ENCODE measurements around the gene PEX10.

Gene PEX10

DNA sequence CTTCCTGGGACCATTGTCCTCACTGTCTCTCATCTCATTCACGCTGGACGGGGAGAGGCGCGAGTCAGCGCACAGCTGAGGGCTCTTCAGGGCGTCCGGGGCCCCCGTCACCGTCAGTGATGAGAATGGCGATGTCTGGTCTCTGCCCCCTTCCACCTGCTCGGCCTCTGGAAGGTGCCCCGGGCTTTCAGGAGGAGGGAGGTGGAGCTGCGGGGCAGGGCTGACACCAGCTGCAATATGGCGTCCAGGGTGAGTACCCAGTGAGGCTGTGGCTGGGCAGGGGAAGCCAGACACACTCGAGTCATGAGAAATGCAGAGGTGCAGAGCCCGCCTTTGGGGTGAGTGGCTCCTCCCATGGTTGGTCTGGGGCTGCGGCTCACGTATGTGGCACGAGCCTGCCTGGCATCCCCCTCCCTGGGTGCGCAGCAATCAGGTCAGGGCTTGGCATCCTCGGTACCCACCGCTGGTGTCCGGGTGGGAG is 36.1 kb downstream of the PEX10 start:
- H3K4me1 ChIP-seq (ENCODE audit: control insufficient read depth, insufficient read depth, low read length) = no peaks in the 10 kb centered on the region
- H3K9ac ChIP-seq (ENCODE audit: low read depth, low read length) = no peak overlapping the region
- H3K27me3 ChIP-seq (ENCODE audit: control insufficient read depth, insufficient read depth, low read length) = no peaks in the 10 kb centered on the region
- no peak overlapping the region for H3K4me2 ChIP-seq (ENCODE audit: low read length)
- no peaks in the 10 kb centered on the region for H3K36me3 ChIP-seq (ENCODE audit: insufficient read depth, low read length)
- no peaks in the 10 kb centered on the region for H3K9me3 ChIP-seq (replicated peaks; ENCODE audit: low read length)
- H3K4me3 ChIP-seq (ENCODE audit: low read length) = no peak overlapping the region

DNA sequence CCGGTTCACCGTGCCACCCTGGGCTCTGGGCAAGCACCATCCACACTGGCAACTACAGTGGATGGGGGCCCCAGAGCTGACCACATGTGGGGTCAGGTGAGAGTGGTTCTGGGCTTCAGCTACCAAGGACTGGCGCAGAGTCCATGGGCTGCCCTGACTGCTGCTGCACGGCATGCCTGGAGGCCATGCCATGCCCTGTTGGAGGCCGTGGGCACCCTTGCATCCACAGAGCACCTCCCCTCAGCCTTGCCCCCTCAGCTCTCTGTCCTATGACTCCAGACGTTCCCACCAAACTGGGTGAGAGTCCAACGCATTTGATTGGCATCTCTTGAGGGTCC is 36.5 kb downstream of the PEX10 start:
- Histone ChIP-seq H3K36me3 (ENCODE audit: insufficient read depth, low read length) (no peaks in the 10 kb centered on the region), H3K9ac (ENCODE audit: low read depth, low read length) (no peak overlapping the region), H3K4me1 (ENCODE audit: control insufficient read depth, insufficient read depth, low read length) (no peaks in the 10 kb centered on the region), H3K4me2 (ENCODE audit: low read length) (no peak overlapping the region), H3K27me3 (ENCODE audit: control insufficient read depth, insufficient read depth, low read length) (no peaks in the 10 kb centered on the region), H3K4me3 (ENCODE audit: low read length) (no peak overlapping the region), H3K9me3 (replicated peaks; ENCODE audit: low read length) (no peaks in the 10 kb centered on the region)

DNA sequence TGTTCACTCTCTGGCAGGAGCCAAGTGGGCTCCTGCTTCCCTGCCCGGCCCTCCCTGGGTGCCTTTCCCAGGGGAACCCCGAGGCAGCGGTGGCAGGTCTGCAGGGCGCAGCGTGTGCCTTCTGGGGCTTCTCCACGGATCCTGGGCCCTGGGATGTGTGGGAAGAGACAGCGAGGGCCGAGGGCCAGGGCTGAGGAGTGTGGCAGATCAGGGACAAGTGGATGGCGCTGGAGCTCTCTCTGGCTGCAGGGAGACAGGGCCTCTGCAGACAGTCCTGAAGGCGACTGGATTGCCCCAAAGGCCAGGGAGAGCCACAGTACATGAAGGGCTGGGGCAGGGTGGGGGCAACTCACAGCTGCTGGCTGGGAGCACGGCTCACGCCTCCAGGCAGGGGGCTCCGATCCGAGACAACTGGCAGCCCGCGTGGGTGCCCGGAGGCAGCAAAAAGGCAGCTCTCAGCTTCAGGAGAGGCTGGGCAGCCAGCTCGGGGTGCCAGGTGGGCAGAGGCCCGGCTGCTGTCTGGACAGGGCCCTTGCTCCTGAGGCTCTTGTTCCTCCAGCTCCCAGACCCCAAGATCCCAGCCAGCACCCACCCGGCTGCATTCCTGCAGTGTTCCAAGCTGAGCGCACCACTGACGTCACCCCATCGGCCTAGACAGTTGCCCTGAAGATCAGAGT is 37.0 kb downstream of the PEX10 start:
- Histone ChIP-seq H3K4me1 (ENCODE audit: control insufficient read depth, insufficient read depth, low read length) (no peaks in the 10 kb centered on the region), H3K4me2 (ENCODE audit: low read length) (no peak overlapping the region), H3K9ac (ENCODE audit: low read depth, low read length) (no peak overlapping the region), H3K36me3 (ENCODE audit: insufficient read depth, low read length) (no peaks in the 10 kb centered on the region), H3K27me3 (ENCODE audit: control insufficient read depth, insufficient read depth, low read length) (no peaks in the 10 kb centered on the region), H3K9me3 (replicated peaks; ENCODE audit: low read length) (no peaks in the 10 kb centered on the region), H3K4me3 (ENCODE audit: low read length) (no peak overlapping the region)

GRCh38 chr1:2374252-2375155 is 37.9 kb downstream of the PEX10 start:
- H3K27me3 ChIP-seq (ENCODE audit: control insufficient read depth, insufficient read depth, low read length) = no peaks in the 10 kb centered on the region
- H3K4me2 ChIP-seq (ENCODE audit: low read length) = no peak overlapping the region
- H3K9me3 ChIP-seq (replicated peaks; ENCODE audit: low read length) = no peaks in the 10 kb centered on the region
- no peaks in the 10 kb centered on the region for H3K4me1 ChIP-seq (ENCODE audit: control insufficient read depth, insufficient read depth, low read length)
- no peaks in the 10 kb centered on the region for H3K36me3 ChIP-seq (ENCODE audit: insufficient read depth, low read length)
- no peak overlapping the region for H3K4me3 ChIP-seq (ENCODE audit: low read length)
- no peak overlapping the region for H3K9ac ChIP-seq (ENCODE audit: low read depth, low read length)

DNA sequence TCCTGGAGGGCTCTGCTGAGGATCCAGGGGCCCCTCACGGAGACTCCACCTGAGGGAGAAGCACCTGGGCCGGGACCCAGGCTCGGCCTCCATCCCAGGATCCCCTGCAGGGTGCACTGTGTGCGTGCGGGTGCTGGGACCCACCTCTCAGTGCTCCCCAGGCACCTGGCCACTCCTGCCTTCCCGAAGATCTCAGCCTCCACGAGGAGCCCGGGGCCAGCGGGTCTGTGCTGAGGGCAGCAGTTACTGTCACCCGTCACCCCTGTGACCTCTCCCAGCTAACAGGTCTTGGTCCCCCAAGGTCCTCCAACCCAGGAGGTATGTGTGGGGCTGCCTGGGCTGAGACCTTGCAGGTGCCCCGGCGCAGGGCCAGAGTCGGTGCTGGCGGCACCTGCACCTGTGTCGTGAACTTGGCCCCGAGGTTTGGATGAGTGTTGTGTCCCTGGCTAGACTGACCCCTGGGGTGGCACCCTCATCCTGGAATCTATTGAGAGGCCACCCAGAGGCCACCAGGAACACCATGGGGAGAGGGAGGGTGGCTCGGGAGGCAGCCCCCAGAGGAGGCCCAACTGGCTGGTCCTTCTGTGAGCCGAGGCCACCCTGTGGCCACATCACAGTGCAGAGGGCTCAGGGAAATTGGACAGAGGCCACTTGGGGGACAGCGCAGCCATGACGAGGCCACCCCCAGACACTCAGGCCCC is 38.7 kb downstream of the PEX10 start:
- Histone ChIP-seq H3K4me3 (ENCODE audit: low read length) (no peak overlapping the region), H3K27me3 (ENCODE audit: control insufficient read depth, insufficient read depth, low read length) (no peaks in the 10 kb centered on the region), H3K9me3 (replicated peaks; ENCODE audit: low read length) (no peaks in the 10 kb centered on the region), H3K36me3 (ENCODE audit: insufficient read depth, low read length) (no peaks in the 10 kb centered on the region), H3K4me1 (ENCODE audit: control insufficient read depth, insufficient read depth, low read length) (no peaks in the 10 kb centered on the region), H3K9ac (ENCODE audit: low read depth, low read length) (no peak overlapping the region), H3K4me2 (ENCODE audit: low read length) (no peak overlapping the region)

- H3K4me3 ChIP-seq (ENCODE audit: low read length) = no peak overlapping the region
- no peaks in the 10 kb centered on the region for H3K9me3 ChIP-seq (replicated peaks; ENCODE audit: low read length)
- no peak overlapping the region for H3K4me2 ChIP-seq (ENCODE audit: low read length)
- H3K9ac ChIP-seq (ENCODE audit: low read depth, low read length) = no peak overlapping the region
- no peaks in the 10 kb centered on the region for H3K27me3 ChIP-seq (ENCODE audit: control insufficient read depth, insufficient read depth, low read length)
- no peaks in the 10 kb centered on the region for H3K36me3 ChIP-seq (ENCODE audit: insufficient read depth, low read length)
- H3K4me1 ChIP-seq (ENCODE audit: control insufficient read depth, insufficient read depth, low read length) = no peaks in the 10 kb centered on the region
These were observed 39.5 kb downstream of the PEX10 start for GRCh38 chr1:2372551-2373490.

GRCh38 chr1:2368053-2368744 is 44.2 kb downstream of the PEX10 start:
- no peak overlapping the region for H3K4me3 ChIP-seq (ENCODE audit: low read length)

DNA sequence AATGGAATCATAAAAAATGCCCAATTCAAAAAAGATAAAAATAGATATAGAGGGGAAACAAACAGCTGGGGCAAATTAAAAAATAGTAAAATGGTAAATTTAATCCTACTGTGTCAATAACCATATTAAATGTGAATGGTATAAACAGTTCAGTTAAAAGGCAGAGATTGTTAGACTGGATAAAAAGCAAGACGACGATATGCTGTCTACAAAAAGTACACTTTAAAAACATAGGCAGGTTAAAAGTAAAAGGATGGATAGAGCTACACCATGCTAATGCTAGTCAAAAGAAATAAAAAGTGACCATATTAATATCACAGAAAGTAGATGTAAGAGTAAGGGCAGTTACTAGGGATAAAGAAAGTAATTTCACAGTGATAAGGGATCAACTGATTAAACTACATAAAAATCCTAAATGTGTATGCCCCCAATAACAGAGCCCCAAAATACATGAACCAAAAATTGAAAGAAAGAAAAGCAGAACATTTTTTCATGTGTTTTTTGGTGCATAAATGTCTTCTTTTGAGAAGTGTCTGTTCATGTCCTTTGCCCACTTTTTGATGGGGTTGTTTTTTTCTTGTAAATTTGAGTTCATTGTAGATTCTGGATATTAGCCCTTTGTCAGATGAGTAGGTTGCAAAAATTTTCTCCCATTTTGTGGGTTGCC is 48.4 kb downstream of the PEX10 start:
- no peaks in the 10 kb centered on the region for H3K9me3 ChIP-seq (replicated peaks; ENCODE audit: low read length)
- H3K27me3 ChIP-seq (ENCODE audit: control insufficient read depth, insufficient read depth, low read length) = no peaks in the 10 kb centered on the region
- no peak overlapping the region for H3K4me3 ChIP-seq (ENCODE audit: low read length)
- no peak overlapping the region for H3K9ac ChIP-seq (ENCODE audit: low read depth, low read length)
- no peak overlapping the region for H3K4me2 ChIP-seq (ENCODE audit: low read length)
- no peaks in the 10 kb centered on the region for H3K36me3 ChIP-seq (ENCODE audit: insufficient read depth, low read length)
- peaks cover 7% of the 10 kb centered on the region for H3K4me1 ChIP-seq (ENCODE audit: control insufficient read depth, insufficient read depth, low read length)

More at GRCh38 chr1:2368053-2368744, 44.2 kb downstream of the PEX10 start:
- no peaks in the 10 kb centered on the region for H3K27me3 ChIP-seq (ENCODE audit: control insufficient read depth, insufficient read depth, low read length)
- no peak overlapping the region for H3K9ac ChIP-seq (ENCODE audit: low read depth, low read length)
- H3K4me2 ChIP-seq (ENCODE audit: low read length) = no peak overlapping the region
- H3K9me3 ChIP-seq (replicated peaks; ENCODE audit: low read length) = no peaks in the 10 kb centered on the region
- H3K4me1 ChIP-seq (ENCODE audit: control insufficient read depth, insufficient read depth, low read length) = no peaks in the 10 kb centered on the region
- no peaks in the 10 kb centered on the region for H3K36me3 ChIP-seq (ENCODE audit: insufficient read depth, low read length)

GRCh38 chr1:2360588-2361364 is 51.6 kb downstream of the PEX10 start:
- Histone ChIP-seq H3K4me1 (ENCODE audit: control insufficient read depth, insufficient read depth, low read length) (peaks cover 7% of the 10 kb centered on the region), H3K4me2 (ENCODE audit: low read length) (no peak overlapping the region), H3K27me3 (ENCODE audit: control insufficient read depth, insufficient read depth, low read length) (no peaks in the 10 kb centered on the region), H3K4me3 (ENCODE audit: low read length) (no peak overlapping the region), H3K9ac (ENCODE audit: low read depth, low read length) (no peak overlapping the region), H3K9me3 (replicated peaks; ENCODE audit: low read length) (no peaks in the 10 kb centered on the region), H3K36me3 (ENCODE audit: insufficient read depth, low read length) (no peaks in the 10 kb centered on the region)

Data from skeletal muscle satellite cell (primary cell).